HG03558 (cell line): ENCODE measurements around the gene NR2F6.
"Not testable (repeated sequence)": the region's sequence is repeated elsewhere in the genome, so short reads cannot be mapped to it uniquely, and the experiment has no call there.

Experiments used
- ATAC-seq: cut with Tn5 transposase; IDR thresholded peaks from one replicate; pipeline ENCODE4 v1.9.1; 2021; ENCODE audit warnings: moderate number of reproducible peaks; ENCODE audit not compliant: unreplicated experiment; ENCODE audit errors: extremely low read depth

NR2F6 gene

GRCh38 chr19:17245535-17245984 lies at the start of gene NR2F6:
Gene NR2F6 (minus strand): TSS chr19:17245919. CDS start chr19:17245220, 699 bp downstream.
- no peak for ATAC-seq

- no peak for ATAC-seq
Observed at GRCh38 chr19:17294051-17294891, 48.6 kb upstream of the NR2F6 start.

GRCh38 chr19:17293605-17294004 lies 47.9 kb upstream of the NR2F6 start:
- no peak for ATAC-seq

GRCh38 chr19:17292301-17293074 lies 46.8 kb upstream of the NR2F6 start:
- ATAC-seq, result no peak

- no peak for ATAC-seq
Observed at GRCh38 chr19:17289489-17289888, 43.8 kb upstream of the NR2F6 start.

- ATAC-seq, result no peak
Observed at GRCh38 chr19:17286752-17287151, 41.0 kb upstream of the NR2F6 start.

GRCh38 chr19:17286263-17286662 lies 40.5 kb upstream of the NR2F6 start:
- no peak for ATAC-seq

- no peak for ATAC-seq
Observed at GRCh38 chr19:17285415-17286135, 39.9 kb upstream of the NR2F6 start.

GRCh38 chr19:17283504-17283996 lies 37.8 kb upstream of the NR2F6 start:
- no peak for ATAC-seq

- ATAC-seq, result no peak
Observed at GRCh38 chr19:17282488-17283125, 36.9 kb upstream of the NR2F6 start.

GRCh38 chr19:17281391-17282304 lies 35.9 kb upstream of the NR2F6 start, which contains the start of gene ANKLE1:
Gene ANKLE1 (plus strand): TSS chr19:17281901. CDS start chr19:17281921, 20 bp downstream.
- ATAC-seq, result no peak

- no peak for ATAC-seq
Observed at GRCh38 chr19:17279436-17279835, 33.7 kb upstream of the NR2F6 start.

GRCh38 chr19:17275441-17276175 lies 29.9 kb upstream of the NR2F6 start:
- no peak for ATAC-seq

GRCh38 chr19:17274892-17275291 lies 29.2 kb upstream of the NR2F6 start:
- ATAC-seq, result not testable (repeated sequence)

GRCh38 chr19:17268754-17269153 lies 23.0 kb upstream of the NR2F6 start:
- ATAC-seq, result no peak

GRCh38 chr19:17266975-17267788 lies 21.5 kb upstream of the NR2F6 start, which contains the start of gene BABAM1:
Gene BABAM1 (plus strand): TSS chr19:17267443. CDS start chr19:17268807, 1,364 bp downstream.
- ATAC-seq, result peak; percentile 83

- peak; percentile 6 for ATAC-seq
Observed at GRCh38 chr19:17266589-17266974, 20.9 kb upstream of the NR2F6 start.
